Muscle layer of colon (tissue), 2 donors: Measurements from ENCODE around the gene EPHA8.

Source experiments
- H3K27ac ChIP-seq: one replicate; pipeline ENCODE4 v1.7.0; 2013; ENCODE audit warnings: low read depth, mild to moderate bottlenecking, low read length, moderate library complexity
- H3K27me3 ChIP-seq, 2 donors: one replicate each; pipeline ENCODE4 v1.7.0; 2013; ENCODE audit warnings: low read length in 2 of 2, mild to moderate bottlenecking in 2 of 2; ENCODE audit not compliant: insufficient read depth in 2 of 2, control insufficient read depth in 1 of 2
- H3K36me3 ChIP-seq: one replicate; pipeline ENCODE4 v1.7.0; 2013; ENCODE audit warnings: mild to moderate bottlenecking, low read length; ENCODE audit not compliant: insufficient read depth
- H3K4me1 ChIP-seq: one replicate; pipeline ENCODE4 v1.7.0; 2013; ENCODE audit warnings: mild to moderate bottlenecking, low read length; ENCODE audit not compliant: insufficient read depth
- H3K4me3 ChIP-seq, 2 donors: one replicate each; pipeline ENCODE4 v1.7.0; 2013; ENCODE audit warnings: low read length in 2 of 2, low read depth in 1 of 2, mild to moderate bottlenecking in 1 of 2, moderate library complexity in 1 of 2
- H3K9ac ChIP-seq: one replicate; pipeline ENCODE4 v1.7.0; 2013; ENCODE audit warnings: low read length
- H3K9me3 ChIP-seq: one replicate; pipeline ENCODE4 v1.7.0; 2013; ENCODE audit warnings: mild to moderate bottlenecking, low read length
- donor health status: abdominal sarcoma.
- donor health status: Adenocarcinoma of cecum.

EPHA8 gene

DNA sequence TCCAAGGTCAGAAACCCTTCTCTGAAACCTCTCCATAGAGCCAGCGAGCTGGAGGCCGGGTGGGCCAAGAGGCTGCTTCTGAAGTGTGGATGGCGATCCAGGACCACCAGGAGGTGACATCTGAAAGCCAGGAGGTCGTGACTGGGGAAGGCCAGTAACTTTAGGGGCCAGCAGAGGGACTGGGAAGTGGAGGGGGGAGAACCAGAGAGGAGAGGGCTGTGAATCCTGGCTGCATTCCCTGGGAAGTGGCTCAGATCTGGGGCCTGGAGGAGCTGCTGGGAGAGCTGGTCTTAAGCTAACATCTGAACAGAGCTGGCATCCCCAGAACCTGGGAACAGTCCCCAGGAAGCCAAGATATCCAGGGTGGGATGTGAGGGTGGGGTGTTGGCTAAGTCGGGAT, 11.3 kb upstream of the EPHA8 start:
- Histone ChIP-seq H3K4me3 (no peak overlapping the region), H3K9ac (no peak overlapping the region), H3K4me1 (no peaks in the 10 kb centered on the region), H3K9me3 (no peaks in the 10 kb centered on the region), H3K27me3 (peaks cover 5 to 45% of the 10 kb centered on the region in 2 donors), H3K36me3 (no peaks in the 10 kb centered on the region), H3K27ac (no peak overlapping the region)

DNA sequence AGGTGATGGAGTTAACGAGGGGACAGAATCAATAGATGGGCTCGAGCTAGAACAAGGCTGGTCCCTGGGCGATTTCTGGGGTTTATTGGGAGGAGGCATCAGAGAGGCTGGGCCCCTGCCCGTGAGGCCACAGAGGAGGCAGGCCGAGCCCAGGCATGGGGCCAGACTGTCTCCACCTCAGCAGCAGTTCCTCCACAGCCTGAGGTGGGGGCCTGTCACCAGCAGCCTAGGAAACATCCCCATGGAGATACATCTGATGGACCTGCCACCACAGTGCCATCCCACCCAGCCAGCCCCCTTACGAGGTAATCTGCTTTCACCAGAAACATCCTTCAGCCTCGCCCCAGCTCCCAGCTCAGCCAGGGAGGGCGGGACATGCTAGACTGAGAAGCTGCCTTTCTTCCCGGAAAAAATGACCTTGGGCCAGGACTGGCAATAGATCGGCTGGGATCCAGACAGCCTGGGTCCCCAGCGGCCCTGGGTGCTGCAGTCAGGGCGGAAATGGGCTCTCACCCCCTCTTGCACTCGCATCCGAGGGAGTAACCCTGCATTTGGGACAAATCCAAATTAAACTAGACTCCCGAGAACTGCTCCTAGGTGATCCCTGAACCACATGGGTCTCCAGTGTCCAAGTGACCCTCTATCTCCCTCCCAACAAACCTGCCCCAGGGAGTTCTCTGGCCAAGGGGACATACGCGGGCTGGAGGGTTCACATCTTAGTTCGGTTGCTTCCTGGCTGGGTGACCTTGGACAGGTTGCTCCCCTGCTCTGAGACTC, 10.0 kb upstream of the EPHA8 start:
- Histone ChIP-seq H3K4me3 (no peak overlapping the region), H3K9ac (no peak overlapping the region), H3K36me3 (no peaks in the 10 kb centered on the region), H3K9me3 (no peaks in the 10 kb centered on the region), H3K4me1 (no peaks in the 10 kb centered on the region), H3K27ac (no peak overlapping the region), H3K27me3 (peaks cover 5 to 42% of the 10 kb centered on the region in 2 donors)

DNA sequence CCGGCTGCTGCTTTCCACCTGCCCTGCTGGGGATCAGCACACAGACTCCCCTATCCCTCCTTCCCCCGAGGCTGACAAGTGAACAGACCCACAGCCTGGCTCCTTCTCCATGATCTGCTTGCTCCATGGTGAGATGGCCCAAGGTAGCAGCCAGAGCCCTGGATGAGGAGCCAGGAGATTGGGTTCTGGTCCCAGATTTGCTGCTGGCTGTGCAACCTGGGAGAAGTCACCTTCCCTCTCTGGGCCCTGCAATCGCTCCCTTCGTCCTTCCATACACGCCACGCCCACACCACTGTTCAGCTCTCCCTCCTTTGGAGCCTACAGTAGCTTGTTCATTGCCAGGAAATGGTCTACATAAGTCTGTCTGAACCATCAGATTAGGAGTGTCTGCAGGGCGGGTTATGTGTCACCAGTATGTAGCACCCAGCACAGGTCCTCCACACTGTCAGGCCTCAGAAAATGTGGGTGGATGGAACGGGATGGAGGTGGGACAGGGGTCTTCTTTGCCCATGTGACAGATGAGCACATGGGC, 9.2 kb upstream of the EPHA8 start:
- no peak overlapping the region for H3K27ac ChIP-seq

DNA sequence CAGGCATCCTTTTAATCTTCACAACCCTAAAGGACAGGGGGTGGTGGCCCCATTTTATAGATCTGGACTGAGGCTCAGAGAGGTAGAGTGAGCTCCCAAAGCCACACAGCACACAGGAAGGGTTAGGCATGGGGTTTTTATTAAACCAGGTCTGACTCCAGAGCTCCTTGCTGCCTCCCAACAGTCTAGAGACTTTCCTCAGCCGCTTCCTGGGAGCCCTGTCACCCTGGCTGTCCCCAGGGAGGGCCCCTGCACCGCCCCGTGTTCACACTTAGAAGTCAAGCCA, 8.0 kb upstream of the EPHA8 start:
- no peaks in the 10 kb centered on the region for H3K4me1 ChIP-seq
- H3K27me3 ChIP-seq: peaks cover 0 to 32% of the 10 kb centered on the region in 2 donors
- H3K9ac ChIP-seq: no peak overlapping the region
- H3K4me3 ChIP-seq: no peak overlapping the region
- H3K36me3 ChIP-seq: no peaks in the 10 kb centered on the region
- no peak overlapping the region for H3K27ac ChIP-seq
- H3K9me3 ChIP-seq: no peaks in the 10 kb centered on the region

More for the DNA sequence above, 9.2 kb upstream of the EPHA8 start:
- Histone ChIP-seq H3K9me3 (no peaks in the 10 kb centered on the region), H3K27me3 (peaks cover 0 to 38% of the 10 kb centered on the region in 2 donors), H3K9ac (no peak overlapping the region), H3K36me3 (no peaks in the 10 kb centered on the region), H3K4me3 (no peak overlapping the region), H3K4me1 (no peaks in the 10 kb centered on the region)

DNA sequence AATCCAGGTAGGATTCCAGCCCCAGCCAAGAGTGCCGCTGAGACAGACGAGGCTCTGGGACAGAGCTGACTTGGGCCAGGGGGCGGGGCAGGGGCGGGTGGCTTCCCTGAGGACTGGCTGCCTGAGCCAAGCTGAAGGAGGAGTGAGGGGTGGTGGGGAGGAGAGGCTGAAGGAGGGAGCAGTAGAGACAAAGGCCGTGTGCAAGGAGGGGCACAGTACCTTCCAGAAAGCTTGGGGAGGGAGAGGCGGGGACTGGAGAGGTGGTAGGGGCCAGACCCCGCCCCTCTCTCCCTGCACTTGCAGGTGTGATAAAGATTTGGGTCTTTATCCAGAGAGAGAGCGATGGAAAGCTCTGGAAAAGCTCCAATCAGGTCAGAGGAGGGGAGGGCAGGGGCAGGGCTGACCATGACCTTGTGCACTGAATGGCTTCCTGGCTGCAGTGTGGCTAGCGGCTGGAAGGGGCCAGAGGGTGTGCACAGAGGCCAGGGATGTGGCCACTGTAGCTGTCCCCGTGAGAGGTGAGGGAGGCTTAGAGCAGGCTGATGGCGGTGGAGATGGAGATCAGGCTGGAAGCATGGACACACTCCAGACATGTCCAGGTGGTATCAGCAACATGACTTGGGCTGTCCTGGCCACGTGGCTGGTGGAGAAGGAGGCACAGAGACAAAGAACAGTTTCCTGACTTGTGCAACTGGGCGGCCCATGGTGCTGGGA, 6.7 kb upstream of the EPHA8 start:
- H3K9ac ChIP-seq: no peak overlapping the region
- H3K9me3 ChIP-seq: no peaks in the 10 kb centered on the region
- peaks cover 2 to 35% of the 10 kb centered on the region in 2 donors for H3K27me3 ChIP-seq
- H3K4me3 ChIP-seq: no peak overlapping the region
- no peak overlapping the region for H3K27ac ChIP-seq
- H3K4me1 ChIP-seq: no peaks in the 10 kb centered on the region
- H3K36me3 ChIP-seq: no peaks in the 10 kb centered on the region

DNA sequence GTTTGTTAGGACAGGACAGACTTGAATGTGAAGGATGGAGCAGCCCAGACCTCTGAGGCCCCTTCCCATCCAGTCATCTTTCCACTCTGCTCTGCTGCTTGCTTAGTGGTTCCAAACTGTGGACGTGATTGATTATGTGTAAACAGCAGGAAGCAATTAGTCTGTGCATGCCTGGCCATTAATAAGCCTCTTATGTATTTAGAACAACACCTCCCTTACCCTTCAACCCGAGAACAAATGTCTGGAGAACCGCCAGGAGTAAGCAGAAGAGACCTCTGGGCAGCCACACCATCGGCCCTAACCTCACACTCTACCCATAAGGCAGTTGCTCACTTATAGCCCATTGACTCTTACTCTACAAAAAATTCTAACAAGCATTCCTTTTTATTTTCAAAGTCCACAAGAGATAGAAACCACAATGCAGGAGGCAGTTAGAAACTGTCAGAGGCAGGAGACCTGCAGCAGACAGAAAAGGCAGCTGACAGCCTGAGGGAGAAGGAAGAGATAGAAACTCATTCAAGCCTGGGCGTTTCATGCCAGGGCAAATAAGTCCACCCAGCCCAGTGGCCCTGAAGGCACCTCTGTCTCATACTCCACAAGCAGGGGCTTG, 5.8 kb upstream of the EPHA8 start:
- Histone ChIP-seq H3K27ac (no peak overlapping the region), H3K9me3 (no peaks in the 10 kb centered on the region), H3K9ac (no peak overlapping the region), H3K4me1 (no peaks in the 10 kb centered on the region), H3K36me3 (no peaks in the 10 kb centered on the region), H3K27me3 (peaks cover 11 to 44% of the 10 kb centered on the region in 2 donors), H3K4me3 (no peak overlapping the region)

DNA sequence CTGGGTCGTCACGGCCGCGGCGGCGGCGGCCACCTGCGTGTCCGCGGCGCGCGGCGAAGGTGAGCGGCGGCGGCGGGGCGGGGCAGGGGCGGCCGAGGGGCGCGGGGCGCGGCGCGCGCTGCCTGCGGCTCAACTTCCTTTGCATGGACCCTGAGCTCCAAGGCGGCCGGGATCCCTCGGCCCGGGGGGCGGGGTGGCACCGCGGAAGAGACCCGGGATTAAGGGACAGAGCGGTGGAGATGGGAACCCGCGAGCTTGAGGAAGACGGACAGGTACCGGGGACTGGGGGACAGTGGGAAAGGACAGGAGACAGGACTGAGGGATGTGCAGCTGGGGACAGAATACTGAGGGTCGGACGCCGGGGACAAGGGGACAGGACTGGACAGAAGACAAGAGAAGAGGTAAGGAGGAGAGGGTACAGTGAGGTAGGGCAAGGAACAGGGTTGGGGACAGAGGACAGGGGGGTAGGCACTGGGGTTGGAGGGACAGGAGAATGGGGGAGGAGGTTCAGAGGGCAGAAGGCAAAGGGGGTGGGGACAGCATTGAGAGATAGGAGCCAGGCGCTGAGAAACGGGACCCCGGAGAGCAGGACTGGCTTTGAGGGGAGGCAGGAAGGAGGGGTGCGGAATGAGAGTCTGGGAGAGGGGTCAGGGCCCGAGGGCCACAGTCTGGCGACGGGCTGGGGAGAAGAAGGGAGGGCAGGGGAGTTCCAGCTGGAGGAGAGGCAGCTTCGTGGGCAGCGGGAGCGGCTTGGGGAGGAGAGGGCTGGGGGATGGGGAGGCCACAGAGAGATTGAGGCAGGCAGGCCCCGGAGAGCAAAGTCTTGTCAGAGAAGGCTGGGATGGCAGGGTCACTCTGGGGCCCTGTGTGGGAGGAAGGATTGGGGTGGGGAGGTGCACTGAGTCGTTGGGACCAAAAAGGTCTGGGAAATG, 648 bp downstream of the EPHA8 start:
- Histone ChIP-seq H3K36me3 (no peaks in the 10 kb centered on the region), H3K9ac (no peak overlapping the region), H3K27ac (no peak overlapping the region), H3K4me3 (no peak overlapping the region), H3K4me1 (no peaks in the 10 kb centered on the region), H3K27me3 (peaks cover 25 to 40% of the 10 kb centered on the region in 2 donors), H3K9me3 (no peaks in the 10 kb centered on the region)

DNA sequence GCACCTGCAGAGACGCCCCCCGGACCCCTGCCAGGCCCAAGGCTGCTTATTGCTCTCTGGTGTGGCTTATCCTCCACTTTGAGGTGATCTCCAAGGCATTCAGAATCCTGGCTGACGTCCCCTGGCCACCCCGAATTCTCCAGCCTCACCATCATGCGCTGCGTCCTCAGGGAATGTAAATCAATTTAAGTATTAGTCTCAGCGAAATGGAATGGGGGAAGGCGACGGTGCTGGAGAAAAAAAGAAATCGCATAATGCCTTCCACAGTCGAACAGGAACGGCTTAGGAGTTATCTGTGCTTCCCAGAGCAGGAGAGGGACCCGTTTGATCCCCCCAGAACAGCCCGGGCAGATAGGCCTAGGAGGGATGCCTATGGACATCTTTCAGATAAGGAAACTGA, 2.9 kb downstream of the EPHA8 start:
- H3K9ac ChIP-seq: no peak overlapping the region
- no peaks in the 10 kb centered on the region for H3K36me3 ChIP-seq
- no peak overlapping the region for H3K27ac ChIP-seq
- peaks cover 25 to 35% of the 10 kb centered on the region in 2 donors for H3K27me3 ChIP-seq
- no peaks in the 10 kb centered on the region for H3K4me1 ChIP-seq
- no peaks in the 10 kb centered on the region for H3K9me3 ChIP-seq
- H3K4me3 ChIP-seq: no peak overlapping the region

DNA sequence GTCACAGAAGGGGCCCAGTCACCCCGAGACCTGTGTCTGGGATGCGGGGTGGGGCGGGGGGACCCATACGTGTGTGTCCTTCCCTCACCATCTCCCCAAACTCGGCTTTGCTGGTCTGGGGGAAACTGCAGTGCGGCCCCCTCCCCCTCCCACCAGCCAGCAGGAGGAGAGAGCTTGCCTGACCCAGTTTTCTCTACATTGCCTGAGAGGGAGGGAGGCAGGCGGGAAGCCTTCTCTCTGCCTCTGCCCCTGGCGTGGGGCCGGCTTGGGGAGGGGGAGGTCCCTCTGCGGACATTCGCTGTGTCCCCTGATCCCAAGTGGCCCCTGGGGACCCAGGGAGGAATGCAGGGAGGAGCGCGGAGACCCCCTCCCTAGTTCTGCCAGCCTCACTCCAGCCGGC, 3.9 kb downstream of the EPHA8 start:
- Histone ChIP-seq H3K27me3 (peaks cover 16 to 28% of the 10 kb centered on the region in 2 donors), H3K4me3 (no peak overlapping the region), H3K27ac (no peak overlapping the region), H3K9me3 (no peaks in the 10 kb centered on the region), H3K36me3 (no peaks in the 10 kb centered on the region), H3K4me1 (no peaks in the 10 kb centered on the region), H3K9ac (no peak overlapping the region)

DNA sequence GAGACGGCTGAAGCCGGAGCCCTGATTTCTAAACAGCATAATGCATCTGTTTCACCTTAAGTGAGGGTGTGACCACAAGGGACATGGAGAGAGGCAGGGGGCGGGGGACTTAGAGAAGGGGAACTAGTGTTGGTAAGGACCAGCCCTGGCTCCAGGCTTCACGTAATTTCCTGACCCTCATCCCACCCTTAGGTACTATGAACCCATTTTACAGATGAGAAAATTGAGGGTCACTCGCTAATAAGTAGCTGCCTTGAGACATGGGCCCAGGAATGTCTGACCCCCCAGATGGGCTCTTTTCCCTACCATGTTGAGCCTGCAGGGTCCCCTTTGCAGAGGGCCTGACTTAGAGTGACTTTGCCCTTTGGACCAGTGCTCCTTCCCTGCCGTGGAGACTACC, 4.7 kb downstream of the EPHA8 start:
- H3K27me3 ChIP-seq: peaks cover 9 to 27% of the 10 kb centered on the region in 2 donors
- no peaks in the 10 kb centered on the region for H3K36me3 ChIP-seq
- no peak overlapping the region for H3K27ac ChIP-seq
- no peak overlapping the region for H3K9ac ChIP-seq
- no peaks in the 10 kb centered on the region for H3K4me1 ChIP-seq
- H3K9me3 ChIP-seq: no peaks in the 10 kb centered on the region
- H3K4me3 ChIP-seq: no peak overlapping the region

DNA sequence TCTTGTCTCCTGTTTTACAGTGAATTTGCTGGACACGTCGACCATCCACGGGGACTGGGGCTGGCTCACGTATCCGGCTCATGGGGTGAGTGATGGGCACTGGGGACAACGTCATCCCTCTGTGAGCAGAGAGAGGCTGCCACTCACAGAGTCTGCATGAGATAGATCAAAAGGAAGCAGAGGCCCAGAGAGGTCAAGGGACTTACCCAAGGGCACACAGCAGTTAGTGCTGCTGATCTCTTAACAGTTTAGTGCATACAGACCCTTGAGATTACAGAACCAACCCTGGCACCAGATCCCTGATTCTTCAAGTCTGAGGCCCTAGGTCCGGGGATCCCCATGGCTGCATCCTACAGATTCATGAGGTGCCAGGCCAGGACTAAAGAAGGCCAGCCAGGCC, 6.0 kb downstream of the EPHA8 start:
- H3K27me3 ChIP-seq: peaks cover 2 to 23% of the 10 kb centered on the region in 2 donors
- no peaks in the 10 kb centered on the region for H3K9me3 ChIP-seq
- no peak overlapping the region for H3K4me3 ChIP-seq
- H3K4me1 ChIP-seq: no peaks in the 10 kb centered on the region
- H3K9ac ChIP-seq: no peak overlapping the region
- no peaks in the 10 kb centered on the region for H3K36me3 ChIP-seq
- no peak overlapping the region for H3K27ac ChIP-seq
